PC-9 (cell line): ENCODE measurements around the gene ICE2. TPM values are rescaled to one million over a fixed set of nuclear protein-coding genes. Genes with fewer than 3 reads are reported as not detected.

Source experiments
- BruUV-seq: library from RNA; stranded (reverse); fragments of 400-500 nt; replicated peaks from 2 replicates; lab custom pipeline; 2021; lab: Mats Ljungman, UMichigan
- CTCF ChIA-PET: fragments of 300-600 bp; sonication (Branson Sonifier 250); formaldehyde crosslinking; loops from one replicate; lab custom pipeline; 2022; ENCODE audit warnings: antibody characterized with exemption; lab: Charles Lee
- POLR2A ChIA-PET: fragments of 300-600 bp; sonication (Branson Sonifier 250); formaldehyde crosslinking; loops from one replicate; lab custom pipeline; 2022; ENCODE audit warnings: antibody characterized with exemption; ENCODE audit not compliant: unreplicated experiment; lab: Charles Lee
- DNase-seq, 2 experiments: peaks; one replicate each; pipeline versions ENCODE4 v3.0.0 to v3.0.0-alpha.2; 2015 to 2022; ENCODE audit warnings: mixed read lengths in 1 of 2
- H2AFZ ChIP-seq: fragments of 200-600 bp; sonication (generic); 2 replicates; pipeline ENCODE4 v1.8.1; 2017; ENCODE audit warnings: antibody characterized with exemption
- H3F3A ChIP-seq: fragments of 200-600 bp; sonication (generic); 2 replicates; pipeline ENCODE4 v1.8.1; 2017; ENCODE audit warnings: antibody characterized with exemption, mild to moderate bottlenecking, low read depth; ENCODE audit not compliant: insufficient read depth
- H3K27ac ChIP-seq: fragments of 200-600 bp; sonication (generic); 2 replicates; pipeline ENCODE4 v1.6.1; 2016; ENCODE audit warnings: mixed run types
- H3K27me3 ChIP-seq: fragments of 200-600 bp; sonication (generic); 2 replicates; pipeline ENCODE4 v1.6.1; 2016; ENCODE audit warnings: low read depth, mixed run types; ENCODE audit not compliant: insufficient read depth
- H3K36me3 ChIP-seq: fragments of 200-600 bp; sonication (generic); 2 replicates; pipeline ENCODE4 v1.6.1; 2016; ENCODE audit warnings: low read depth, mixed run types
- H3K4me1 ChIP-seq: fragments of 200-600 bp; sonication (generic); replicated peaks from 2 replicates; pipeline ENCODE4 v1.6.1; 2016; ENCODE audit warnings: mixed run types; ENCODE audit not compliant: insufficient read depth
- H3K4me2 ChIP-seq: fragments of 200-600 bp; sonication (generic); 2 replicates; pipeline ENCODE4 v1.6.1; 2017; ENCODE audit warnings: mixed run types
- H3K4me3 ChIP-seq: fragments of 200-600 bp; sonication (generic); 2 replicates; pipeline ENCODE4 v1.6.1; 2016; ENCODE audit warnings: mixed run types
- H3K79me2 ChIP-seq: fragments of 200-600 bp; sonication (generic); 2 replicates; pipeline ENCODE4 v1.6.1; 2017; ENCODE audit warnings: low read depth, mixed run types
- H3K9me2 ChIP-seq: fragments of 200-600 bp; sonication (generic); 2 replicates; pipeline ENCODE4 v1.8.1; 2017; ENCODE audit warnings: mild to moderate bottlenecking; ENCODE audit not compliant: insufficient read depth
- H3K9me3 ChIP-seq: fragments of 200-600 bp; sonication (generic); 2 replicates; pipeline ENCODE4 v1.8.1; 2016; ENCODE audit warnings: low read depth; ENCODE audit not compliant: insufficient read depth
- H4K20me1 ChIP-seq: fragments of 200-600 bp; sonication (generic); 2 replicates; pipeline ENCODE4 v1.8.1; 2017; ENCODE audit not compliant: insufficient read depth
- EZH2 ChIP-seq: fragments of 200-600 bp; sonication (generic); IDR thresholded peaks from 2 replicates; pipeline ENCODE4 v1.8.0; 2017; ENCODE audit warnings: antibody characterized with exemption, low read depth
- intact Hi-C: fragments of 100-400 bp; cut with micrococcal nuclease; formaldehyde crosslinking; loops from one replicate; pipeline ENCODE4 v1.10.0; 2022; ENCODE audit not compliant: unreplicated experiment
- total RNA-seq: library from RNA; stranded (reverse); gene quantifications from 2 replicates; pipeline ENCODE4 v1.2.3, GENCODE V29; 2021
- TF ChIP-seq, protein P1 (sequence below): fragments of 200-600 bp; sonication (generic); conservative IDR thresholded peaks from 2 replicates; pipeline ENCODE4 v1.6.1; 2017; ENCODE audit warnings: mixed run types, antibody characterized with exemption, mild to moderate bottlenecking, moderate library complexity

Gene ICE2
- total RNA-seq, 1 experiment from 2014 or later: 67.5 TPM

DNA sequence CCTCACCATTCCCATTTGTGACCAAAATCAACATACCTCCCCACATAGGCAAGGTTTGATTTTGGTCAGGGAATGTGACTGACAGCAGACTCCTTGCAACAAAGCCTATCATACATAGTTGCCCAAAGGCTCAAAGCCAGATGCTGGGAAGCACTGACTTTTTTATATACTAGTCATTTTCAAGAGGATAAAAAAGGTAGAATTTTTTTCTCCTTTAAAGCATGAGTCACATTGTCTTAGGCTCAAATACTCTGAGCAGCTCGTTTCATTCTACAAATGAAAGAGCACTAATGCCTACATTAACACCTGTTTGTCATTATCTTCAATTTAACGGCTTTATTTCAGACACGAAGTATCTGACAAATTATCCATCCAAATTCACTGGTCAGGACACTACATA is 36.2 kb downstream of the ICE2 start:
- CTCF ChIA-PET: no interaction called here
- no peak overlapping the region for H3K27ac ChIP-seq
- no peaks in the 10 kb centered on the region for H4K20me1 ChIP-seq
- H3K36me3 ChIP-seq: no peaks in the 10 kb centered on the region
- no peak overlapping the region for H3K4me3 ChIP-seq
- POLR2A ChIA-PET: interaction anchor here (0.6 kb wide), 1 partner anchor 87 kb away, joined by 3 read pairs; no protein-coding TSS in a partner anchor
- H2AFZ ChIP-seq: no peak overlapping the region
- H3K27me3 ChIP-seq: no peaks in the 10 kb centered on the region
- TF ChIP-seq EZH2: no peak
- TF ChIP-seq, protein P1, sequence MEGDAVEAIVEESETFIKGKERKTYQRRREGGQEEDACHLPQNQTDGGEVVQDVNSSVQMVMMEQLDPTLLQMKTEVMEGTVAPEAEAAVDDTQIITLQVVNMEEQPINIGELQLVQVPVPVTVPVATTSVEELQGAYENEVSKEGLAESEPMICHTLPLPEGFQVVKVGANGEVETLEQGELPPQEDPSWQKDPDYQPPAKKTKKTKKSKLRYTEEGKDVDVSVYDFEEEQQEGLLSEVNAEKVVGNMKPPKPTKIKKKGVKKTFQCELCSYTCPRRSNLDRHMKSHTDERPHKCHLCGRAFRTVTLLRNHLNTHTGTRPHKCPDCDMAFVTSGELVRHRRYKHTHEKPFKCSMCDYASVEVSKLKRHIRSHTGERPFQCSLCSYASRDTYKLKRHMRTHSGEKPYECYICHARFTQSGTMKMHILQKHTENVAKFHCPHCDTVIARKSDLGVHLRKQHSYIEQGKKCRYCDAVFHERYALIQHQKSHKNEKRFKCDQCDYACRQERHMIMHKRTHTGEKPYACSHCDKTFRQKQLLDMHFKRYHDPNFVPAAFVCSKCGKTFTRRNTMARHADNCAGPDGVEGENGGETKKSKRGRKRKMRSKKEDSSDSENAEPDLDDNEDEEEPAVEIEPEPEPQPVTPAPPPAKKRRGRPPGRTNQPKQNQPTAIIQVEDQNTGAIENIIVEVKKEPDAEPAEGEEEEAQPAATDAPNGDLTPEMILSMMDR: no peak
- DNase-seq: no peak
- no peak overlapping the region for H3K4me2 ChIP-seq
- no TSS peak for BruUV-seq
- H3K79me2 ChIP-seq: no peaks in the 10 kb centered on the region
- H3K9me3 ChIP-seq: no peaks in the 10 kb centered on the region
- no peaks in the 10 kb centered on the region for H3K9me2 ChIP-seq
- intact Hi-C loops: loop anchor here (5.0 kb wide), 2 partner anchors 65 to 80 kb away; no protein-coding TSS in a partner anchor
- no peaks in the 10 kb centered on the region for H3F3A ChIP-seq
- H3K4me1 ChIP-seq: no peaks in the 10 kb centered on the region

DNA sequence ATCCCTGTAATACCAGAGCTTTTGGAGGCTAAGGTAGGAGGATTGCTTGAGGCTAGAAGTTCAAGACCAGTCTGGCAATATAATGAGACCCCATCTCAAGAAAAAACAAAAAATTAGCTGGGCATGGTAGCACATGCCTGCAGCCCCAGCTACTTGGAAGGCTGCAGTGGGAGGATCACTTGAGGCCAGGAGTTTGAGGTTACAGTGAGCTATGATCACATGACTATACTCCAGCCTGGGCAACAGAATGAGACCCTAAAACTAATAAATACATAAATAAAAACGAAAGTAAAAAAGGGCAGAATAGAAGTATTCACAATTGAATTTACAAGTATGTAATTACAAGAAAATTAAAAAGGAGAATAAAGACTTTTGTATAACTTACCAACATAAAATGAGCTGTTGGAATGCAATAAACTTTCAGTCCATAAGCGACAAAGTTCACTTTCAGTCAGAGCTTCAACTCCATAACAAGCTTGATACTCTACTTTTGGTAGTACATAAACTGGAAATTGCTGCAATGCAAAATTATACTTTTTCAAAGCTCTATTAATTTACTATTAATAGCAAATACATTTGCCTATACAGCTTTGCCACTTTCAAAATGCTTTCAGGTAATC is 36.8 kb downstream of the ICE2 start:
- intact Hi-C loops: loop anchor here (5.0 kb wide), 2 partner anchors 65 to 80 kb away; no protein-coding TSS in a partner anchor
- no peak overlapping the region for H3K4me2 ChIP-seq
- CTCF ChIA-PET: interaction anchor here (0.6 to 0.7 kb wide), 2 partner anchors 132 to 201 kb away, joined by 3 read pairs; no protein-coding TSS in a partner anchor

DNA sequence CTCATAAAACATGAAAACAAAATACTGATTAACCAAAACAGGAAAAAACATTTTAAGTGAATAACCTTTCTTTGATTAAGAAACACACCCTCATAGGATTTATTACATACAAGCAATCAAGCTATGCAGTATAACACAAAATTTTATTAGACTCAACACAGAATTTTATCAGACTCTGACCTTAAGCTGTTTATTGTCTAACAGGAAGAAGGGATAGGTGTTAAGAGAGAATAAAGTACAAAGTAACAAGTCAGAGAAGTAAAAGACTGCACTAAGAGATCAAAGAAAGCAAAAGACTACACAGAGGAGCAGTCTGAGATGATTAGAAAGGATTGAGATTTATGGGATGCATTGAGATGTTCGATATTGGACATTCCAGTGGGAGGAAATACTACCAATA is 37.6 kb downstream of the ICE2 start:
- TF ChIP-seq EZH2: no peak
- CTCF ChIA-PET: no interaction called here
- Histone ChIP-seq H3K4me3 (no peak overlapping the region), H4K20me1 (no peaks in the 10 kb centered on the region), H3K9me2 (no peaks in the 10 kb centered on the region), H3F3A (no peaks in the 10 kb centered on the region), H3K79me2 (no peaks in the 10 kb centered on the region), H3K4me2 (no peak overlapping the region), H2AFZ (no peak overlapping the region), H3K27ac (no peak overlapping the region), H3K36me3 (no peaks in the 10 kb centered on the region), H3K9me3 (no peaks in the 10 kb centered on the region), H3K27me3 (no peaks in the 10 kb centered on the region), H3K4me1 (no peaks in the 10 kb centered on the region)
- BruUV-seq: no TSS peak
- DNase-seq: no peak
- intact Hi-C loops: loop anchor here (5.0 kb wide), 2 partner anchors 64 to 79 kb away; no protein-coding TSS in a partner anchor
- POLR2A ChIA-PET: interaction anchor here (0.6 to 0.8 kb wide), 3 partner anchors 10 to 82 kb away, joined by 4 to 10 read pairs (median 5); no protein-coding TSS in a partner anchor

More for the DNA sequence above, 36.8 kb downstream of the ICE2 start:
- Histone ChIP-seq H3K4me1 (no peaks in the 10 kb centered on the region), H4K20me1 (no peaks in the 10 kb centered on the region), H3K79me2 (no peaks in the 10 kb centered on the region), H3K4me3 (no peak overlapping the region), H2AFZ (no peak overlapping the region), H3K9me3 (no peaks in the 10 kb centered on the region), H3F3A (no peaks in the 10 kb centered on the region), H3K27ac (no peak overlapping the region), H3K27me3 (no peaks in the 10 kb centered on the region), H3K36me3 (no peaks in the 10 kb centered on the region), H3K9me2 (no peaks in the 10 kb centered on the region)
- no TSS peak for BruUV-seq
- TF ChIP-seq EZH2: no peak
- TF ChIP-seq, protein P1: no peak
- no peak for DNase-seq
- POLR2A ChIA-PET: interaction anchor here (0.6 kb wide), 3 partner anchors 44 to 87 kb away, joined by 3 to 40 read pairs (median 14); no protein-coding TSS in a partner anchor
